ENCODE measurements around the gene YPEL5. TPM values are rescaled to one million over a fixed set of nuclear protein-coding genes. Genes with fewer than 3 reads are reported as not detected.

YPEL5 gene
- polyA plus RNA-seq, 3 donors from 2014 or later: 110 to 163 (median 141) TPM

- peak overlapping the region in 5 of 6 donors; percentile 27 to 82 (median 70) for H3K27ac Mint-ChIP-seq
- peaks cover 0 to 6% (median 0%) of the 10 kb centered on the region in 3 donors for H3K36me3 Mint-ChIP-seq
- no peak for DNase-seq
These were observed 62.4 kb downstream of the YPEL5 start for GRCh38 chr2:30209227-30209626.

More at GRCh38 chr2:30209227-30209626, 62.4 kb downstream of the YPEL5 start:
- H3K4me1 Mint-ChIP-seq: peaks cover 14 to 18% of the 10 kb centered on the region in 2 donors
- H3K27me3 Mint-ChIP-seq (ENCODE audit: low read depth in 3 of 3): peaks cover 0 to 2% (median 1%) of the 10 kb centered on the region in 3 donors
- peak overlapping the region in 1 of 5 donors; percentile 27 for H3K4me3 Mint-ChIP-seq
- H3K9me3 Mint-ChIP-seq: no peaks in the 10 kb centered on the region

Other genes with a start within 250 kb of the YPEL5 start
- gene ALK, start 225.4 kb upstream of the YPEL5 start, polyA plus RNA-seq: not detected
- 100 to 1,000 TPM; 101 to 137 (median 129) TPM for gene LBH, start 84.5 kb downstream of the YPEL5 start, polyA plus RNA-seq